Central memory CD8-positive, alpha-beta T cell (primary cell): ENCODE results near the gene CEP131.

Experiments
- ATAC-seq: fragments of 150-1000 bp; cut with Tn5 transposase; replicated peaks from 2 replicates; pipeline ENCODE4 v1.10.0; 2022; ENCODE audit warnings: mild to moderate bottlenecking, moderate FRiP score, moderate number of reproducible peaks; ENCODE audit not compliant: poor library complexity, severe bottlenecking; ENCODE audit errors: extremely low read depth
- DNase-seq, 2 donors: peaks; one replicate each; pipeline ENCODE4 v3.0.0; 2021; ENCODE audit warnings: low spot score in 2 of 2
- H3K27ac Mint-ChIP-seq: one replicate; pipeline ENCODE4 v1.8.0; 2022; ENCODE audit warnings: low read depth, mild to moderate bottlenecking, moderate library complexity, mixed read lengths
- H3K27me3 Mint-ChIP-seq: one replicate; pipeline ENCODE4 v1.8.0; 2022; ENCODE audit warnings: mixed read lengths
- H3K36me3 Mint-ChIP-seq: one replicate; pipeline ENCODE4 v1.8.0; 2022; ENCODE audit warnings: mild to moderate bottlenecking, moderate library complexity, mixed read lengths; ENCODE audit not compliant: insufficient read depth
- H3K4me1 Mint-ChIP-seq: one replicate; pipeline ENCODE4 v1.8.0; 2022; ENCODE audit warnings: mixed read lengths
- H3K4me3 Mint-ChIP-seq: one replicate; pipeline ENCODE4 v1.8.0; 2022; ENCODE audit warnings: mild to moderate bottlenecking, moderate library complexity, mixed read lengths
- H3K9me3 Mint-ChIP-seq: one replicate; pipeline ENCODE4 v1.8.0; 2022; ENCODE audit warnings: mixed read lengths

CEP131 gene

GRCh38 chr17:81187586-81188490 lies 34.9 kb downstream of the CEP131 start:
- Mint-ChIP-seq H3K27ac (no peak overlapping the region), H3K9me3 (no peaks in the 10 kb centered on the region), H3K4me3 (no peak overlapping the region), H3K4me1 (no peaks in the 10 kb centered on the region), H3K27me3 (no peaks in the 10 kb centered on the region), H3K36me3 (peaks cover 3% of the 10 kb centered on the region)
- DNase-seq: no peak
- no peak for ATAC-seq

GRCh38 chr17:81187120-81187519 lies 35.6 kb downstream of the CEP131 start:
- ATAC-seq (no peak), DNase-seq (no peak)
- H3K27ac Mint-ChIP-seq: no peak overlapping the region
- H3K9me3 Mint-ChIP-seq: no peaks in the 10 kb centered on the region
- no peaks in the 10 kb centered on the region for H3K27me3 Mint-ChIP-seq
- H3K4me3 Mint-ChIP-seq: no peak overlapping the region
- peaks cover 3% of the 10 kb centered on the region for H3K36me3 Mint-ChIP-seq
- H3K4me1 Mint-ChIP-seq: no peaks in the 10 kb centered on the region

- no peaks in the 10 kb centered on the region for H3K27me3 Mint-ChIP-seq
- H3K4me1 Mint-ChIP-seq: no peaks in the 10 kb centered on the region
- no peak overlapping the region for H3K4me3 Mint-ChIP-seq
- no peak for DNase-seq
- ATAC-seq: no peak
- H3K27ac Mint-ChIP-seq: no peak overlapping the region
- no peaks in the 10 kb centered on the region for H3K9me3 Mint-ChIP-seq
- peaks cover 3% of the 10 kb centered on the region for H3K36me3 Mint-ChIP-seq
Measured at GRCh38 chr17:81186203-81186602, 36.6 kb downstream of the CEP131 start.

- H3K36me3 Mint-ChIP-seq: peaks cover 2% of the 10 kb centered on the region
- H3K27ac Mint-ChIP-seq: no peak overlapping the region
- no peaks in the 10 kb centered on the region for H3K27me3 Mint-ChIP-seq
- H3K9me3 Mint-ChIP-seq: no peaks in the 10 kb centered on the region
- H3K4me3 Mint-ChIP-seq: no peak overlapping the region
- ATAC-seq (no peak), DNase-seq (no peak)
- no peaks in the 10 kb centered on the region for H3K4me1 Mint-ChIP-seq
Measured at GRCh38 chr17:81184555-81184954, 38.2 kb downstream of the CEP131 start.

- ATAC-seq (no peak), DNase-seq (no peak)
- H3K4me3 Mint-ChIP-seq: no peak overlapping the region
- H3K27me3 Mint-ChIP-seq: no peaks in the 10 kb centered on the region
- H3K4me1 Mint-ChIP-seq: no peaks in the 10 kb centered on the region
- H3K9me3 Mint-ChIP-seq: no peaks in the 10 kb centered on the region
- peaks cover 2% of the 10 kb centered on the region for H3K36me3 Mint-ChIP-seq
- no peak overlapping the region for H3K27ac Mint-ChIP-seq
Measured at GRCh38 chr17:81183807-81184206, 39.0 kb downstream of the CEP131 start.

- no peaks in the 10 kb centered on the region for H3K36me3 Mint-ChIP-seq
- no peaks in the 10 kb centered on the region for H3K9me3 Mint-ChIP-seq
- H3K27ac Mint-ChIP-seq: no peak overlapping the region
Measured at GRCh38 chr17:81183316-81183715, 39.4 kb downstream of the CEP131 start.

GRCh38 chr17:81182596-81182995 lies 40.2 kb downstream of the CEP131 start:
- H3K27ac Mint-ChIP-seq: no peak overlapping the region
- H3K4me3 Mint-ChIP-seq: no peak overlapping the region
- H3K36me3 Mint-ChIP-seq: no peaks in the 10 kb centered on the region

More at GRCh38 chr17:81183316-81183715, 39.4 kb downstream of the CEP131 start:
- ATAC-seq (no peak), DNase-seq (no peak)
- Mint-ChIP-seq H3K27me3 (no peaks in the 10 kb centered on the region), H3K4me1 (no peaks in the 10 kb centered on the region), H3K4me3 (no peak overlapping the region)

GRCh38 chr17:81181811-81182185 lies 41.0 kb downstream of the CEP131 start:
- Mint-ChIP-seq H3K4me1 (no peaks in the 10 kb centered on the region), H3K9me3 (no peaks in the 10 kb centered on the region), H3K27me3 (no peaks in the 10 kb centered on the region), H3K4me3 (no peak overlapping the region), H3K36me3 (no peaks in the 10 kb centered on the region), H3K27ac (no peak overlapping the region)
- DNase-seq (no peak), ATAC-seq (no peak)

More at GRCh38 chr17:81182596-81182995, 40.2 kb downstream of the CEP131 start:
- DNase-seq: no peak
- H3K27me3 Mint-ChIP-seq: no peaks in the 10 kb centered on the region
- ATAC-seq: no peak
- H3K4me1 Mint-ChIP-seq: no peaks in the 10 kb centered on the region
- no peaks in the 10 kb centered on the region for H3K9me3 Mint-ChIP-seq

- no peak for DNase-seq
- no peaks in the 10 kb centered on the region for H3K27me3 Mint-ChIP-seq
- H3K9me3 Mint-ChIP-seq: no peaks in the 10 kb centered on the region
- H3K4me3 Mint-ChIP-seq: no peak overlapping the region
- peaks cover 2% of the 10 kb centered on the region for H3K36me3 Mint-ChIP-seq
- ATAC-seq: no peak
- H3K4me1 Mint-ChIP-seq: no peaks in the 10 kb centered on the region
- H3K27ac Mint-ChIP-seq: no peak overlapping the region
Measured at GRCh38 chr17:81180836-81181810, 41.6 kb downstream of the CEP131 start.

GRCh38 chr17:81179861-81180260 lies 42.9 kb downstream of the CEP131 start:
- ATAC-seq: no peak
- Mint-ChIP-seq H3K27me3 (no peaks in the 10 kb centered on the region), H3K4me3 (no peak overlapping the region), H3K4me1 (no peaks in the 10 kb centered on the region), H3K36me3 (peaks cover 2% of the 10 kb centered on the region), H3K9me3 (no peaks in the 10 kb centered on the region), H3K27ac (no peak overlapping the region)
- no peak for DNase-seq

- H3K9me3 Mint-ChIP-seq: no peaks in the 10 kb centered on the region
- no peak overlapping the region for H3K4me3 Mint-ChIP-seq
- DNase-seq (no peak), ATAC-seq (no peak)
- no peaks in the 10 kb centered on the region for H3K4me1 Mint-ChIP-seq
- H3K27ac Mint-ChIP-seq: no peak overlapping the region
- H3K27me3 Mint-ChIP-seq: no peaks in the 10 kb centered on the region
- H3K36me3 Mint-ChIP-seq: peaks cover 2% of the 10 kb centered on the region
Measured at GRCh38 chr17:81179220-81179619, 43.5 kb downstream of the CEP131 start.

- H3K9me3 Mint-ChIP-seq: no peaks in the 10 kb centered on the region
- H3K27ac Mint-ChIP-seq: no peak overlapping the region
- no peaks in the 10 kb centered on the region for H3K4me1 Mint-ChIP-seq
- peaks cover 2% of the 10 kb centered on the region for H3K36me3 Mint-ChIP-seq
- no peaks in the 10 kb centered on the region for H3K27me3 Mint-ChIP-seq
- ATAC-seq (no peak), DNase-seq (no peak)
- no peak overlapping the region for H3K4me3 Mint-ChIP-seq
Measured at GRCh38 chr17:81178136-81179091, 44.4 kb downstream of the CEP131 start.
